ENCODE data around the gene HSF2.
"Not testable (repeated sequence)": the region's sequence is repeated elsewhere in the genome, so short reads cannot be mapped to it uniquely, and the experiment has no call there.

The HSF2 gene

GRCh38 chr6:122458087-122458486, 58.6 kb downstream of the HSF2 start:
- no peak for DNase-seq

GRCh38 chr6:122459240-122459639, 59.8 kb downstream of the HSF2 start:
- DNase-seq, result no peak

- DNase-seq, result not testable (repeated sequence)
Measured at GRCh38 chr6:122459865-122460416, 60.5 kb downstream of the HSF2 start.

- no peak for DNase-seq
Measured at GRCh38 chr6:122461885-122462284, 62.4 kb downstream of the HSF2 start.

- DNase-seq, result peak; percentile 98
Measured at GRCh38 chr6:122471107-122472021, 71.9 kb downstream of the HSF2 start, which contains the start of gene SERINC1. Gene SERINC1, minus strand, starts transcription at chr6:122471807. Its CDS starts 70 bp downstream, at chr6:122471737.

- DNase-seq, result no peak
Measured at GRCh38 chr6:122472022-122472340, 72.5 kb downstream of the HSF2 start.

- DNase-seq, result peak; percentile 49
Measured at GRCh38 chr6:122476131-122476530, 76.7 kb downstream of the HSF2 start.

GRCh38 chr6:122482750-122483080, 83.3 kb downstream of the HSF2 start:
- no peak for DNase-seq

Measured in inflammatory macrophage treated with lipopolysaccharide for 4 hours (primary cell).